GM23338 (cell line): ENCODE data around the gene AKNAD1. TPM values are rescaled to one million over a fixed set of nuclear protein-coding genes. Genes with fewer than 3 reads are reported as not detected.
A peak's percentile ranks its signal among the peaks of the same experiment; 100 is the strongest.

ENCODE experiments used
- ATAC-seq: fragments of 200-7000 bp; cut with Tn5 transposase; 3 replicates; pipeline ENCODE4 v1.9.1; 2020
- DNase-seq: peaks from one replicate; pipeline ENCODE4 v3.0.0-alpha.2; 2015; ENCODE audit warnings: low spot score
- H2AFZ ChIP-seq: fragments of 200-600 bp; sonication (generic); 2 replicates; pipeline ENCODE4 v1.8.0; 2016; ENCODE audit warnings: antibody characterized with exemption, mild to moderate bottlenecking, moderate library complexity
- H3F3A ChIP-seq: fragments of 200-600 bp; sonication (generic); replicated peaks from 2 replicates; pipeline ENCODE4 v1.8.0; 2017; ENCODE audit warnings: antibody characterized with exemption, mixed run types, low read depth
- H3K27ac ChIP-seq: fragments of 200-600 bp; sonication (generic); 2 replicates; pipeline ENCODE4 v1.6.1; 2016; ENCODE audit warnings: low read depth
- H3K27me3 ChIP-seq: fragments of 200-600 bp; sonication (generic); 2 replicates; pipeline ENCODE4 v1.8.0; 2016; ENCODE audit warnings: mild to moderate bottlenecking, mixed run types, moderate library complexity; ENCODE audit not compliant: insufficient read depth
- H3K36me3 ChIP-seq: fragments of 200-600 bp; sonication (generic); 2 replicates; pipeline ENCODE4 v1.8.0; 2016; ENCODE audit warnings: mild to moderate bottlenecking; ENCODE audit not compliant: insufficient read depth
- H3K4me1 ChIP-seq: fragments of 200-600 bp; sonication (generic); 2 replicates; pipeline ENCODE4 v1.8.0; 2016; ENCODE audit warnings: mild to moderate bottlenecking, moderate library complexity; ENCODE audit not compliant: insufficient read depth
- H3K4me2 ChIP-seq: fragments of 200-600 bp; sonication (generic); 2 replicates; pipeline ENCODE4 v1.7.1; 2017; ENCODE audit warnings: mixed run types
- H3K4me3 ChIP-seq: fragments of 200-600 bp; sonication (generic); 2 replicates; pipeline ENCODE4 v1.6.1; 2016; ENCODE audit warnings: mixed run types
- H3K79me2 ChIP-seq: fragments of 200-600 bp; sonication (generic); replicated peaks from 2 replicates; pipeline ENCODE4 v1.8.0; 2017; ENCODE audit warnings: mild to moderate bottlenecking; ENCODE audit not compliant: insufficient read depth
- H3K9me2 ChIP-seq: fragments of 200-600 bp; sonication (generic); 2 replicates; pipeline ENCODE4 v1.8.0; 2017; ENCODE audit not compliant: insufficient read depth
- H4K20me1 ChIP-seq: fragments of 200-600 bp; sonication (generic); replicated peaks from 2 replicates; pipeline ENCODE4 v1.8.0; 2017; ENCODE audit warnings: mild to moderate bottlenecking; ENCODE audit not compliant: insufficient read depth
- H3K27ac Mint-ChIP-seq: 2 replicates; pipeline ENCODE4 v1.8.0; 2020; ENCODE audit warnings: inconsistent platforms, mild to moderate bottlenecking, moderate library complexity, mixed read lengths
- H3K27me3 Mint-ChIP-seq: 3 replicates; pipeline ENCODE4 v1.8.0; 2022; ENCODE audit warnings: low read depth, mild to moderate bottlenecking, moderate library complexity, mixed read lengths, inconsistent platforms; ENCODE audit not compliant: insufficient read depth, poor library complexity
- H3K36me3 Mint-ChIP-seq: 3 replicates; pipeline ENCODE4 v1.8.0; 2021; ENCODE audit warnings: low read depth, mild to moderate bottlenecking, inconsistent platforms, moderate library complexity, mixed read lengths
- H3K4me1 Mint-ChIP-seq: 3 replicates; pipeline ENCODE4 v1.8.0; 2020; ENCODE audit warnings: mild to moderate bottlenecking, inconsistent platforms, mixed read lengths
- H3K4me3 Mint-ChIP-seq: 3 replicates; pipeline ENCODE4 v1.8.0; 2021; ENCODE audit warnings: moderate library complexity, mild to moderate bottlenecking, inconsistent platforms, mixed read lengths
- H3K9me3 Mint-ChIP-seq: 3 replicates; pipeline ENCODE4 v1.8.0; 2020; ENCODE audit warnings: moderate library complexity, mild to moderate bottlenecking, inconsistent platforms, mixed read lengths
- CREB1 ChIP-seq: fragments of 250-450 bp; sonication (Bioruptor Pico); IDR thresholded peaks from 2 replicates; pipeline ENCODE4 v1.5.0; 2020; ENCODE audit warnings: low read depth, mild to moderate bottlenecking, moderate library complexity
- EZH2phosphoT487 ChIP-seq: fragments of 200-600 bp; sonication (generic); IDR thresholded peaks from one replicate; pipeline ENCODE4 v1.8.1; 2018; ENCODE audit warnings: antibody characterized with exemption; ENCODE audit not compliant: unreplicated experiment
- NANOG ChIP-seq: IDR thresholded peaks from 2 replicates; pipeline ENCODE4 v1.6.1; 2016; ENCODE audit warnings: antibody characterized with exemption, borderline replicate concordance
- STAT1 ChIP-seq: IDR thresholded peaks from one replicate; pipeline ENCODE4 v1.6.1; 2016; ENCODE audit warnings: antibody characterized with exemption; ENCODE audit not compliant: unreplicated experiment
- ZNF462 ChIP-seq: fragments of 250-450 bp; sonication (Bioruptor Pico); IDR thresholded peaks from 2 replicates; pipeline ENCODE4 v1.5.0; 2020; ENCODE audit warnings: mild to moderate bottlenecking, moderate library complexity
- polyA plus RNA-seq: library from polyadenylated mRNA; unstranded; fragments of >200 nt; fragmentation: Nextera tagmentation; extraction: Ambion mirVana; gene quantifications from 2 replicates; pipeline ENCODE4 v1.2.1, GENCODE V29; 2016
- total RNA-seq: library from RNA; depleted of rRNA; stranded (reverse); fragments of >200 nt; shearing (Covaris generic); gene quantifications from 2 replicates; pipeline ENCODE4 v1.2.3, GENCODE V29; 2014

The AKNAD1 gene
- total and polyA plus RNA-seq, 2 experiments from 2014 or later: not detected

GRCh38 chr1:108858230-108858950 lies 1.5 kb upstream of the AKNAD1 start (continued):
- TF ChIP-seq ZNF462 (CRISPR knock-in tag) (no peak), STAT1 (no peak)

GRCh38 chr1:108854221-108855019 lies 2.5 kb downstream of the AKNAD1 start:
- ATAC-seq: no peak
- no peaks in the 10 kb centered on the region for H3K9me3 Mint-ChIP-seq
- TF ChIP-seq NANOG: no peak
- no peak for TF ChIP-seq ZNF462 (CRISPR knock-in tag)
- no peak for TF ChIP-seq EZH2phosphoT487
- TF ChIP-seq CREB1 (CRISPR knock-in tag): no peak

More at GRCh38 chr1:108854221-108855019, 2.5 kb downstream of the AKNAD1 start:
- peaks cover 10% of the 10 kb centered on the region for H3K4me1 Mint-ChIP-seq
- Histone ChIP-seq H3K36me3 (no peaks in the 10 kb centered on the region), H3K27me3 (no peaks in the 10 kb centered on the region), H3K27ac (no peak overlapping the region), H3K4me1 (0 out of 2 replicates have a peak, but pooled peaks cover 6% of the 10 kb centered on the region), H3K4me2 (no peak overlapping the region), H2AFZ (0 out of 2 replicates have a peak overlapping the region, but pooled peaks have one; percentile 18), H3F3A (no peaks in the 10 kb centered on the region), H3K4me3 (no peak overlapping the region), H3K79me2 (no peaks in the 10 kb centered on the region), H4K20me1 (no peaks in the 10 kb centered on the region), H3K9me2 (0 out of 2 replicates have a peak, but pooled peaks cover 1% of the 10 kb centered on the region)
- no peak for DNase-seq
- no peak overlapping the region for H3K4me3 Mint-ChIP-seq
- H3K27me3 Mint-ChIP-seq: peaks cover 2% of the 10 kb centered on the region
- no peak overlapping the region for H3K27ac Mint-ChIP-seq
- no peaks in the 10 kb centered on the region for H3K36me3 Mint-ChIP-seq
